Neural crest cell (in vitro differentiated cells): ENCODE data around the gene UBC. TPM values are rescaled to one million over a fixed set of nuclear protein-coding genes. Genes with fewer than 3 reads are reported as not detected.

Source experiments
- DNase-seq: peaks from one replicate; pipeline ENCODE4 v3.0.0; 2021; ENCODE audit warnings: low read depth, mixed read lengths, low spot score
- H3K27ac Mint-ChIP-seq: one replicate; pipeline ENCODE4 v1.8.0; 2021; ENCODE audit warnings: mild to moderate bottlenecking, mixed read lengths; ENCODE audit not compliant: unreplicated experiment
- H3K27me3 Mint-ChIP-seq: 2 replicates; pipeline ENCODE4 v1.8.0; 2021; ENCODE audit warnings: low read depth, mild to moderate bottlenecking, mixed read lengths
- H3K36me3 Mint-ChIP-seq: 2 replicates; pipeline ENCODE4 v1.8.0; 2021; ENCODE audit warnings: low read depth, mild to moderate bottlenecking, mixed read lengths
- H3K4me1 Mint-ChIP-seq: 2 replicates; pipeline ENCODE4 v1.8.0; 2021; ENCODE audit warnings: mixed read lengths
- H3K4me3 Mint-ChIP-seq: one replicate; pipeline ENCODE4 v1.8.0; 2021; ENCODE audit warnings: mild to moderate bottlenecking, mixed read lengths
- H3K9me3 Mint-ChIP-seq: 2 replicates; pipeline ENCODE4 v1.8.0; 2021; ENCODE audit warnings: mixed read lengths
- CTCF ChIP-seq: fragments of 200-600 bp; sonication (generic); conservative IDR thresholded peaks from 2 replicates; pipeline ENCODE4 v1.5.0; 2021; ENCODE audit warnings: antibody characterized with exemption, mild to moderate bottlenecking
- total RNA-seq: library from RNA; stranded (reverse); gene quantifications from 2 replicates; pipeline ENCODE4 v1.2.1, GENCODE V29; 2021

The UBC gene
- total RNA-seq, 1 donor from 2014 or later = 687 TPM

DNA sequence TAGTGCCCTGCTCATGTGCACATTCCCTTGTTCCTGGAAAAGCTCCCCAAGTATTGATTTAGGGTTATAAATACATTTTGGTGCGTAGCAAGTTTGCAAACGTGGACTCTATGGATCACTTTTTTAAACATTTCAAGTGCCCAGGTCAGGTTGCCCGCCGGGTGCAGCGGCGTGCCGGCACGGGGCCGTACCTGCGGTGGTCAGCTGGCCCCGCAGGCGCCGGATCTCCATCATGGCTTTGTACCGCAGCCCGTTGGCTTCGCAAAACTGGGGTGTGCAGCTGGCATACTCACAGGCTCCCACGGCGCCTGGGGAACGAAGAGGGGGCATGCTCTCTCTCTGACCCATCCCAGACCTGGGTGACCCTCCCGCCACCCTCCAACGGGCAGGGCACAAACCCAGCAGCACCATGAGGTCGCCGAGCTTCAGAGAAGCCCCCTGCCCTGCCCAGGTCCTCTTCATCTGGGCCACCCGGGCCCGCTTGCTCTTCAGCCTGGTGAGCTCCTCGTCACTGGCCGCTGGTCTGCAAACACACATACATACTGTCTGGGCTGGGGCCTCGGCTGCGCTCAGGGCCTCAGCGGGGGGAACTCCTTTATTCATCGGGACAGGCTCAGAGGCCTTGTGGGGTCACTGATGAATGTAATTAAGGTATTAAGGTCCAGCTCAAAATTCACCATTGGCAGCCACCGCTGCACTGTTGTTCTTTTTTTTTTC lies 39.4 kb upstream of the UBC start:
- H3K4me3 Mint-ChIP-seq = no peak overlapping the region
- peaks cover 12% of the 10 kb centered on the region for H3K36me3 Mint-ChIP-seq
- no peaks in the 10 kb centered on the region for H3K27me3 Mint-ChIP-seq
- DNase-seq = no peak
- H3K4me1 Mint-ChIP-seq = peaks cover 4% of the 10 kb centered on the region
- TF ChIP-seq CTCF = no peak
- no peaks in the 10 kb centered on the region for H3K9me3 Mint-ChIP-seq
- H3K27ac Mint-ChIP-seq = no peak overlapping the region

GRCh38 chr12:124952801-124953200 lies 38.4 kb upstream of the UBC start:
- Mint-ChIP-seq H3K27ac (no peak overlapping the region), H3K9me3 (no peaks in the 10 kb centered on the region), H3K27me3 (no peaks in the 10 kb centered on the region), H3K4me1 (peaks cover 4% of the 10 kb centered on the region), H3K4me3 (no peak overlapping the region), H3K36me3 (peaks cover 9% of the 10 kb centered on the region)
- no peak for TF ChIP-seq CTCF
- no peak for DNase-seq

DNA sequence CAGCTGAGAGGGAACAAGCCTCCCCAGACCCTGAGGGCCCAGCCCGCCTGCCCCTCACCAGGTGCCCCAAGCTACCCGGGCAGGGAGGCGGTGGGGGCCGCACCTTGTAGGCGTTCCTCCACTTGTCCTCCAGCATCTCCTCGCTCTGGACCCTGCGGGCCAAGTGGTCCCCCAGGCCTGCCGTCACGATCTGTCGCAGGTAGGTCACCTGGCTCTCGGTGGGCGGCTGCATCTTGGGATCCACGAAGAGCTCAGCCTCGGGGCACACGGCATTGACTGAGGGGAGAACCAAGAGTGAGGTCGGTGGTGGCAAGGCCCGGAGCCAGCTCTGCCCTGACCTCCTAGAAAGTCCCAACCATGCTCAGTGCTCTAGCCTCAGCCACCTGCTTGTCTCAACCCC lies 37.8 kb upstream of the UBC start:
- peaks cover 6% of the 10 kb centered on the region for H3K36me3 Mint-ChIP-seq
- H3K27me3 Mint-ChIP-seq = no peaks in the 10 kb centered on the region
- H3K4me1 Mint-ChIP-seq = peaks cover 4% of the 10 kb centered on the region
- TF ChIP-seq CTCF = no peak
- no peaks in the 10 kb centered on the region for H3K9me3 Mint-ChIP-seq
- DNase-seq = no peak
- no peak overlapping the region for H3K4me3 Mint-ChIP-seq
- H3K27ac Mint-ChIP-seq = no peak overlapping the region

GRCh38 chr12:124949779-124950728 lies 35.6 kb upstream of the UBC start:
- Mint-ChIP-seq H3K27me3 (no peaks in the 10 kb centered on the region), H3K27ac (no peak overlapping the region), H3K9me3 (no peaks in the 10 kb centered on the region), H3K4me3 (no peak overlapping the region), H3K36me3 (peaks cover 3% of the 10 kb centered on the region), H3K4me1 (peaks cover 4% of the 10 kb centered on the region)
- no peak for TF ChIP-seq CTCF
- no peak for DNase-seq

GRCh38 chr12:124949066-124949465 lies 34.6 kb upstream of the UBC start:
- Mint-ChIP-seq H3K36me3 (peaks cover 3% of the 10 kb centered on the region), H3K27ac (no peak overlapping the region)

More at GRCh38 chr12:124949066-124949465, 34.6 kb upstream of the UBC start:
- DNase-seq = no peak
- Mint-ChIP-seq H3K9me3 (no peaks in the 10 kb centered on the region), H3K4me1 (peaks cover 4% of the 10 kb centered on the region), H3K27me3 (no peaks in the 10 kb centered on the region), H3K4me3 (no peak overlapping the region)
- TF ChIP-seq CTCF = no peak
